Measurements from ENCODE around the gene SAPCD1.

Gene SAPCD1

GRCh38 chr6:31734247-31734820, 28.1 kb upstream of the SAPCD1 start:
- peak overlapping the region; percentile 99 for H3K27ac ChIP-seq (replicated peaks)
- peak overlapping the region; percentile 92 for H3K4me3 ChIP-seq (replicated peaks; ENCODE audit: insufficient read depth, low read length)
- H3K27me3 ChIP-seq (ENCODE audit: insufficient read depth, poor library complexity, severe bottlenecking): no peaks in the 10 kb centered on the region
- no peak for DNase-seq (ENCODE audit: low read depth in 1 of 2, low spot score in 1 of 2)
- TF ChIP-seq CTCF (IDR thresholded peaks at IDR 0.05; ENCODE audit: insufficient read depth, low read length) (no peak), REST (IDR thresholded peaks at IDR 0.05; ENCODE audit: insufficient replicate concordance, low read depth) (no peak)

GRCh38 chr6:31734821-31735406, 27.5 kb upstream of the SAPCD1 start:
- H3K27ac ChIP-seq (replicated peaks): peak overlapping the region; percentile 99
- TF ChIP-seq SPI1 (IDR thresholded peaks at IDR 0.05; ENCODE audit: borderline replicate concordance, low read depth) (no peak), GABPA (IDR thresholded peaks at IDR 0.05; ENCODE audit: low read depth) (0 out of 2 replicates have a peak, but pooled peaks have one; percentile 22)
- DNase-seq (ENCODE audit: low read depth in 1 of 2, low spot score in 1 of 2): peak; percentile 73 to 79

GRCh38 chr6:31736021-31736767, 26.3 kb upstream of the SAPCD1 start, which contains the start of gene CLIC1:
TSS of gene CLIC1 (minus strand) at chr6:31736530. CDS start at chr6:31736300, 230 bp downstream.
- TF ChIP-seq REST (IDR thresholded peaks at IDR 0.05; ENCODE audit: insufficient replicate concordance, low read depth): no peak
- TF ChIP-seq GABPA (IDR thresholded peaks at IDR 0.05; ENCODE audit: low read depth): no peak
- peak; percentile 52; the same call in 1 of the 2 replicates for TF ChIP-seq SPI1 (IDR thresholded peaks at IDR 0.05; ENCODE audit: borderline replicate concordance, low read depth)
- no peak for TF ChIP-seq CTCF (IDR thresholded peaks at IDR 0.05; ENCODE audit: insufficient read depth, low read length)
- TF ChIP-seq POLR2AphosphoS5 (IDR thresholded peaks at IDR 0.05; ENCODE audit: low read depth): peak; percentile 85
- H3K27me3 ChIP-seq (ENCODE audit: insufficient read depth, poor library complexity, severe bottlenecking): no peaks in the 10 kb centered on the region
- peak within 1 kb of the TSS; percentile 99 for H3K27ac ChIP-seq (replicated peaks)
- peak; percentile 93 to 96 for DNase-seq (ENCODE audit: low read depth in 1 of 2, low spot score in 1 of 2)
- peak within 1 kb of the TSS; percentile 92 for H3K4me3 ChIP-seq (replicated peaks; ENCODE audit: insufficient read depth, low read length)

More at GRCh38 chr6:31734821-31735406, 27.5 kb upstream of the SAPCD1 start:
- peak overlapping the region; percentile 92 for H3K4me3 ChIP-seq (replicated peaks; ENCODE audit: insufficient read depth, low read length)
- H3K27me3 ChIP-seq (ENCODE audit: insufficient read depth, poor library complexity, severe bottlenecking): no peaks in the 10 kb centered on the region

- H3K27me3 ChIP-seq (ENCODE audit: insufficient read depth, poor library complexity, severe bottlenecking): no peaks in the 10 kb centered on the region
- peak overlapping the region; percentile 92 for H3K4me3 ChIP-seq (replicated peaks; ENCODE audit: insufficient read depth, low read length)
- peak overlapping the region; percentile 99 for H3K27ac ChIP-seq (replicated peaks)
- peak in 1 of 2 experiments; percentile 27 for DNase-seq (ENCODE audit: low read depth in 1 of 2, low spot score in 1 of 2)
- 0 out of 2 replicates have a peak, but pooled peaks have one; percentile 3 for TF ChIP-seq SPI1 (IDR thresholded peaks at IDR 0.05; ENCODE audit: borderline replicate concordance, low read depth)
- no peak for TF ChIP-seq REST (IDR thresholded peaks at IDR 0.05; ENCODE audit: insufficient replicate concordance, low read depth)
- no peak for TF ChIP-seq GABPA (IDR thresholded peaks at IDR 0.05; ENCODE audit: low read depth)
- no peak for TF ChIP-seq CTCF (IDR thresholded peaks at IDR 0.05; ENCODE audit: insufficient read depth, low read length)
These were observed 25.6 kb upstream of the SAPCD1 start for GRCh38 chr6:31736768-31737314.
